ENCODE data around the gene PKP3. TPM values are rescaled to one million over a fixed set of nuclear protein-coding genes. Genes with fewer than 3 reads are reported as not detected.
A peak's percentile ranks its signal among the peaks of the same experiment; 100 is the strongest.

Gene PKP3
- total and polyA plus RNA-seq, 9 of the 15 experiments (the other 6 are each of a cell fraction or from before 2014, with no cell fraction given): 0.11 to 110 (median 30.7) TPM

- no TSS peak for BruUV-seq (replicated peaks)
- Histone ChIP-seq H3K27me3 (ENCODE audit: control insufficient read depth in 2 of 2, insufficient read depth in 2 of 2, low read length in 2 of 2) (no peaks in the 10 kb centered on the region; a peak in 1 of 5 replicates), H3K36me3 (ENCODE audit: control insufficient read depth, insufficient read depth, low read length) (no peaks in the 10 kb centered on the region; the same call in 2 of the 3 replicates), H4K20me1 (replicated peaks; ENCODE audit: control insufficient read depth, insufficient read depth, low read length) (no peaks in the 10 kb centered on the region), H3K27ac (ENCODE audit: extremely low read depth, low read depth, low read length) (peak overlapping the region; percentile 98), H3K9me1 (ENCODE audit: control insufficient read depth, insufficient read depth, low read length) (no peaks in the 10 kb centered on the region), H3K9me3 (replicated peaks; ENCODE audit: control insufficient read depth, insufficient read depth, low read depth, low read length) (peaks cover 6% of the 10 kb centered on the region), H3K4me3 (no peak overlapping the region), H3K4me1 (replicated peaks in 1 of 2; ENCODE audit: control insufficient read depth in 2 of 2, insufficient read depth in 2 of 2, low read length in 2 of 2) (peaks cover 63 to 68% of the 10 kb centered on the region in 2 experiments), H3K9ac (ENCODE audit: insufficient read depth in 1 of 2, low read depth in 2 of 2, low read length in 2 of 2) (peak overlapping the region; percentile 24 to 65; a peak in 2 of 4 replicates), H3K4me2 (ENCODE audit: insufficient read depth, low read length) (no peak overlapping the region), H3K79me2 (ENCODE audit: control insufficient read depth, insufficient read depth, low read length) (peaks cover 8% of the 10 kb centered on the region; the same call in 1 of the 3 replicates), H2AFZ (ENCODE audit: low read depth, low read length) (peak overlapping the region; percentile 80)
- 78% methylated on average over 11 of the region's 12 CpGs for WGBS (ENCODE audit: insufficient coverage, low coverage, missing lambda C conversion rate)
- FAIRE-seq: no peak
- POLR2A ChIA-PET: interaction anchor here (0.6 to 1.5 kb wide), 3 partner anchors 12 to 136 kb away, joined by 3 to 6 read pairs (median 3); no protein-coding TSS in a partner anchor
- intact Hi-C loops (cut with micrococcal nuclease): loop anchor here (5.0 kb wide), 1 partner anchor 85 kb away; no protein-coding TSS in a partner anchor
- CTCF ChIA-PET (ENCODE audit: low intra/inter-chr PET ratio): no interaction called here
- no peak for DNase-seq (ENCODE audit: extremely low read depth in 1 of 4, low spot score in 3 of 4)
- in situ Hi-C loops (cut with MboI): loop anchor here (5.0 kb wide), 1 partner anchor 40 kb away; the partner anchor contains the start of gene IFITM1
- no peak for ATAC-seq
- TF ChIP-seq MEF2D (tag; conservative IDR thresholded peaks at IDR 0.05; ENCODE audit: low read depth) (peak; percentile 96), TCF7 (IDR thresholded peaks at IDR 0.05; ENCODE audit: borderline replicate concordance) (no peak), ZNF780A (CRISPR knock-in tag; IDR thresholded peaks at IDR 0.05) (no peak), NR2C1 (IDR thresholded peaks at IDR 0.05) (no peak), NR2C1 (tag; IDR thresholded peaks at IDR 0.05) (peak; percentile 92), ID3 (CRISPR knock-in tag; IDR thresholded peaks at IDR 0.05) (peak; percentile 88), ID3 (tag; IDR thresholded peaks at IDR 0.05) (peak; percentile 97), MECOM (CRISPR knock-in tag; IDR thresholded peaks at IDR 0.05) (peak; percentile 98), KAT7 (CRISPR knock-in tag; IDR thresholded peaks at IDR 0.05; ENCODE audit: borderline replicate concordance) (no peak), U2AF2 (optimal IDR thresholded peaks at IDR 0.05; ENCODE audit: low read depth, low read length) (no peak), ELK3 (CRISPR knock-in tag; IDR thresholded peaks at IDR 0.05) (peak; percentile 87), RHOXF2B (CRISPR knock-in tag; conservative IDR thresholded peaks at IDR 0.05) (peak; percentile 94), PBX2 (CRISPR knock-in tag; IDR thresholded peaks at IDR 0.05; ENCODE audit: low read depth) (no peak), PBX2 (tag; conservative IDR thresholded peaks at IDR 0.05; ENCODE audit: low read depth) (peak; percentile 56; the same call in 1 of the 2 replicates), FOS (IDR thresholded peaks at IDR 0.05; ENCODE audit: extremely low read depth, insufficient read length) (no peak)
- TF ChIP-seq, protein P1, sequence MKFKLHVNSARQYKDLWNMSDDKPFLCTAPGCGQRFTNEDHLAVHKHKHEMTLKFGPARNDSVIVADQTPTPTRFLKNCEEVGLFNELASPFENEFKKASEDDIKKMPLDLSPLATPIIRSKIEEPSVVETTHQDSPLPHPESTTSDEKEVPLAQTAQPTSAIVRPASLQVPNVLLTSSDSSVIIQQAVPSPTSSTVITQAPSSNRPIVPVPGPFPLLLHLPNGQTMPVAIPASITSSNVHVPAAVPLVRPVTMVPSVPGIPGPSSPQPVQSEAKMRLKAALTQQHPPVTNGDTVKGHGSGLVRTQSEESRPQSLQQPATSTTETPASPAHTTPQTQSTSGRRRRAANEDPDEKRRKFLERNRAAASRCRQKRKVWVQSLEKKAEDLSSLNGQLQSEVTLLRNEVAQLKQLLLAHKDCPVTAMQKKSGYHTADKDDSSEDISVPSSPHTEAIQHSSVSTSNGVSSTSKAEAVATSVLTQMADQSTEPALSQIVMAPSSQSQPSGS (CRISPR knock-in tag; IDR thresholded peaks at IDR 0.05): no peak
Observed at GRCh38 chr11:352456-353031, 41.5 kb upstream of the PKP3 start.

Measured in K562 (cell line).